ENCODE data around the gene MAP3K12. TPM values are rescaled to one million over a fixed set of nuclear protein-coding genes. Genes with fewer than 3 reads are reported as not detected.

The MAP3K12 gene
- total and polyA plus RNA-seq, 12 donors = 2.9 to 19.4 (median 4.8) TPM

DNA sequence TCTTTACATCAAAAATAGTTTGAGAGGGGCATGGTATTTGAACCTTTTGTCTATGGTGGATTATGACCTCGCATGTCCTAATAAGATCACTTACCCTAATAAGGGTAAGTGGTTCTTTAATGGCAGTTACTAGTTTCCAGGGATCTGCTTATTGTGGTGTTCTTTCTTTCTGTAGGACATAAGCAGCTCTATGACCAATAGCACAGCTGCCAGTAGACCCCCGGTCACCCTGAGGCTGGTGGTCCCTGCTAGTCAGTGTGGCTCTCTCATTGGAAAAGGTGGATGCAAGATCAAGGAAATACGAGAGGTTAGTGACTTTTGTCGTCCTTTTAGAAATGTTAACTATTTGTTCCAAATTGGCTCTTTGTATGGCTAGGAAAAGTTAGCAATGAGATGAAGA is 40.2 kb downstream of the MAP3K12 start:
- Histone ChIP-seq H3K36me3 (peaks cover 11 to 100% (median 98%) of the 10 kb centered on the region in 9 donors), H3K4me3 (no peak overlapping the region), H3K27ac (peak overlapping the region in 1 of 10 donors; percentile 5), H3K4me1 (peaks cover 6 to 69% (median 54%) of the 10 kb centered on the region in 9 donors), H3K27me3 (no peaks in the 10 kb centered on the region), H3K9me3 (no peaks in the 10 kb centered on the region)
- ATAC-seq (no peak), DNase-seq (no peak)
- 58 to 68% methylated on average over 4 of the region's 4 CpGs for WGBS, 2 donors
- intact Hi-C loops (cut with DNase I) = loop anchor here in 2 of 10 donors (5.0 to 10.0 kb wide), 2 partner anchors 33 to 46 kb away; partner anchors contain the start of genes NPFF (in 1 of the 2) and TARBP2 (in 1 of the 2)
- TF ChIP-seq, protein P1, sequence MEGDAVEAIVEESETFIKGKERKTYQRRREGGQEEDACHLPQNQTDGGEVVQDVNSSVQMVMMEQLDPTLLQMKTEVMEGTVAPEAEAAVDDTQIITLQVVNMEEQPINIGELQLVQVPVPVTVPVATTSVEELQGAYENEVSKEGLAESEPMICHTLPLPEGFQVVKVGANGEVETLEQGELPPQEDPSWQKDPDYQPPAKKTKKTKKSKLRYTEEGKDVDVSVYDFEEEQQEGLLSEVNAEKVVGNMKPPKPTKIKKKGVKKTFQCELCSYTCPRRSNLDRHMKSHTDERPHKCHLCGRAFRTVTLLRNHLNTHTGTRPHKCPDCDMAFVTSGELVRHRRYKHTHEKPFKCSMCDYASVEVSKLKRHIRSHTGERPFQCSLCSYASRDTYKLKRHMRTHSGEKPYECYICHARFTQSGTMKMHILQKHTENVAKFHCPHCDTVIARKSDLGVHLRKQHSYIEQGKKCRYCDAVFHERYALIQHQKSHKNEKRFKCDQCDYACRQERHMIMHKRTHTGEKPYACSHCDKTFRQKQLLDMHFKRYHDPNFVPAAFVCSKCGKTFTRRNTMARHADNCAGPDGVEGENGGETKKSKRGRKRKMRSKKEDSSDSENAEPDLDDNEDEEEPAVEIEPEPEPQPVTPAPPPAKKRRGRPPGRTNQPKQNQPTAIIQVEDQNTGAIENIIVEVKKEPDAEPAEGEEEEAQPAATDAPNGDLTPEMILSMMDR (IDR thresholded peaks at IDR 0.05) = no peak

DNA sequence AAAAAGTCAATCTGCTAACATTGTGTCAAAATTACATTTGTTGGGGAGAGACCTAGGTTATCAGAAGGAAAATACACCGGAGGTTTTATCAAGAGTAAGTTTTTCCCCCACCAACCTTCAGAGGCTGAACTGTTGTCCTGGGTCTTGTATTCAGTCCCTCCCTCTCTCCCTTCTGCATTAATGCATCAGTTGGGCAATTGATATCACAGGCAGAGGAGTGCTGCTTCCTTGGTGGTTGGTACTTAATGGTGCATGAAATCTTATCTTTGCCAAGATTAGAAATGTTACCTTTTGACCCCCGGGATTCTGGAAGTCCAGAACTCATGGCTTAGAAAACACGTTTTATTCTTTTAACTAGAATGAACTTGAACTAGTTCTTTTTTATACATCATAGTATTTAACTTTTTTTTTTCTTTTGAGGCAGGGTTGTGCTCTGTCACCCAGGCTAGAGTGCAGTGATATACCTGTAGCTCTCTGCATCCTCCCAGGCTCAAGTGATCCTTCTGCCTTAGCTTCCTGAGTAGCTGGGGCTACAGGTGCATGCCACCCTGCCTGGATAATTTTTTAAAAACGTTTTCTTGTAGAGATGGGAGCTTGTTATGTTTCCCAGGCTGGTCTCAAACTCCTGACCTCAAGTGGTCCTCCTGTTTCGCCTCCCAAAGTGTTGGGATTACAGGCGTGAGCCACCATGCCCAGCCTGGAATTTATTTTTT is 42.4 kb downstream of the MAP3K12 start:
- Histone ChIP-seq H3K27ac (no peak overlapping the region), H3K4me3 (no peak overlapping the region), H3K36me3 (peaks cover 0 to 84% (median 75%) of the 10 kb centered on the region in 9 donors), H3K4me1 (peaks cover 5 to 61% (median 54%) of the 10 kb centered on the region in 9 donors), H3K9me3 (no peaks in the 10 kb centered on the region), H3K27me3 (no peaks in the 10 kb centered on the region)
- intact Hi-C loops (cut with DNase I) = loop anchor here in 2 of 10 donors (5.0 to 10.0 kb wide), 2 partner anchors 35 to 48 kb away; partner anchors contain the start of genes NPFF (in 1 of the 2) and TARBP2 (in 1 of the 2)
- DNase-seq (no peak), ATAC-seq (no peak)
- 54% methylated on average over 6 of the region's 6 CpGs for WGBS, 2 donors
- TF ChIP-seq, protein P1 (IDR thresholded peaks at IDR 0.05) = no peak

DNA sequence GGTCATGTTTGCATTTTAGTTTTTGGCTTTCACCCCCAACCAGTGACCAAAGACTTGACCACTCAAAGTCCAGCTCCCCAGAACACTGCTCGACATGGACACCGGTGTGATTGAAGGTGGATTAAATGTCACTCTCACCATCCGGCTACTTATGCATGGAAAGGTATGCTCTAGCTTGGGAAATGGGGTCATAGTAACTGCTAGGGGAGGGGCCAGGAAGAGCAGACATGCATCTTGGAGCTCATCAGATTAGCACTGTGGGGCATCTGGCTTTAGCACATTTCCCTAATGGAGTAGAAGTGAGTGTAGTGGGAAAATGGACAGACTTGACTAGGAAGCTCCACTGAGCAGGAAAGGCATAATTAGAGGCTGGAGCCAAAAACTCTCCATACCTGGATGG is 44.6 kb downstream of the MAP3K12 start:
- peak overlapping the region in 2 of 10 donors; percentile 65 to 72 for H3K4me3 ChIP-seq
- 23 to 36% methylated on average over 3 of the region's 3 CpGs for WGBS, 2 donors
- H3K27me3 ChIP-seq = no peaks in the 10 kb centered on the region
- H3K36me3 ChIP-seq = peaks cover 0 to 63% (median 54%) of the 10 kb centered on the region in 9 donors
- ATAC-seq = no peak
- intact Hi-C loops (cut with DNase I) = loop anchor here in 6 of 10 donors (5.0 to 10.0 kb wide), 4 partner anchors 38 to 53 kb away; partner anchors contain the start of genes NPFF (in 2 of the 6) and TARBP2 (in 2 of the 6)
- no peaks in the 10 kb centered on the region for H3K9me3 ChIP-seq
- peak overlapping the region in 2 of 10 donors; percentile 2 to 97 for H3K27ac ChIP-seq
- TF ChIP-seq, protein P1 (IDR thresholded peaks at IDR 0.05) = no peak
- DNase-seq = no peak
- peaks cover 3 to 47% (median 40%) of the 10 kb centered on the region in 9 donors for H3K4me1 ChIP-seq

DNA sequence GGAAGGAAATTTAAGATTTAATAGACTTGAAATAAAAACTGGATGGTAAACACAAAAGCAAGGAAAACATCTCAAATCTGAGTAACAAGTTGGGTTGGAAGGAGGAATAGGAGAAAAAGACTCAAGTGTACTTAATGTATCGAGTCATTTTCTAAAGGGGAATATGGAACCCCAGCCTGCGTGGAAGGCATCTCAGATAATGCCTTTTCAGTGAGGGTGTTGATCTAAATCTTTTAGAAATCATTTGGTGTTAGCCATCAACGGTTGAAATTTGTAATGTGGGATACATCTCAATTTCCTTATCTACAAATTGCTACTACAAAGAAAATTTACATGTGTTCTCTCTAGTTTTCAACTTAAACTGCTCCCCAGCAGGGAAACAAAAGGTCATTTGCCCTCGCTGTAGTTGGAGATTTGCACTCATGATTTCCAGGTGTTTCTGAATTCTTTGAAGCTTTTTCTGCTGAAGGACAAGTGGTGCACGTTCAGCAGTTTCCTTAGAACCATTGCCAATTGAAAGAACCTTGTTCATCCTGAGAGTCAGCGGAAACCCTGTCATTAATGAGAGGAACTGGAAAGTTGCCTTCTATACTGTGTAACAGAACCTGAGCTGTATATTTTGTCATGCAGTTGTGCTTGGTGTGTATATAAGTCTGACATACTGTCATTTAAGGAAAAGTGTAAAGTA is 45.2 kb downstream of the MAP3K12 start:
- Histone ChIP-seq H3K27me3 (no peaks in the 10 kb centered on the region), H3K9me3 (no peaks in the 10 kb centered on the region), H3K4me1 (peaks cover 3 to 45% (median 34%) of the 10 kb centered on the region in 9 donors), H3K36me3 (peaks cover 0 to 57% (median 48%) of the 10 kb centered on the region in 9 donors), H3K27ac (peak overlapping the region in 5 of 10 donors; percentile 2 to 97 (median 95)), H3K4me3 (peak overlapping the region in 8 of 10 donors; percentile 44 to 90 (median 74))
- ATAC-seq (no peak), DNase-seq (no peak)
- TF ChIP-seq, protein P1 (IDR thresholded peaks at IDR 0.05) = no peak
- intact Hi-C loops (cut with DNase I) = loop anchor here in 7 of 10 donors (2.0 to 10.0 kb wide), 5 partner anchors 38 to 53 kb away; partner anchors contain the start of genes TARBP2 (in 5 of the 7) and NPFF (in 2 of the 7)
- WGBS, 2 donors = 18 to 19% methylated on average over 6 of the region's 6 CpGs

Measured in heart right ventricle (tissue), 16 donors.